WERI-Rb-1 (cell line): ENCODE data around the gene FUOM.
A peak's percentile ranks its signal among the peaks of the same experiment; 100 is the strongest.
"Not testable (repeated sequence)": the region's sequence is repeated elsewhere in the genome, so short reads cannot be mapped to it uniquely, and the experiment has no call there.

Experiments
- DNase-seq: peaks from one replicate; pipeline ENCODE4 v3.0.0-alpha.2; 2020
- H3K27ac ChIP-seq: fragments of 250-450 bp; sonication (Bioruptor Pico); 2 replicates; pipeline ENCODE4 v1.5.1; 2020; ENCODE audit warnings: mild to moderate bottlenecking, moderate library complexity
- H3K27me3 ChIP-seq: fragments of 250-450 bp; sonication (Bioruptor Pico); 2 replicates; pipeline ENCODE4 v1.5.1; 2021; ENCODE audit warnings: mild to moderate bottlenecking, low read depth, moderate library complexity; ENCODE audit not compliant: insufficient read depth, severe bottlenecking
- H3K36me3 ChIP-seq: fragments of 250-450 bp; sonication (Bioruptor Pico); 2 replicates; pipeline ENCODE4 v1.5.1; 2020; ENCODE audit warnings: mild to moderate bottlenecking, moderate library complexity
- H3K4me3 ChIP-seq: 2 replicates; pipeline ENCODE4 v1.5.1; 2011; ENCODE audit warnings: low read depth, mild to moderate bottlenecking, control low read depth, low read length
- H3K9me3 ChIP-seq: fragments of 250-450 bp; sonication (Bioruptor Pico); 2 replicates; pipeline ENCODE4 v1.5.1; 2021; ENCODE audit warnings: mild to moderate bottlenecking, moderate library complexity; ENCODE audit not compliant: severe bottlenecking
- TF ChIP-seq, protein P1 (sequence below): IDR thresholded peaks from 2 replicates; pipeline ENCODE4 v1.5.1; 2011; ENCODE audit warnings: low read depth, mild to moderate bottlenecking, control low read depth, inconsistent platforms, low read length

The FUOM gene

GRCh38 chr10:133324857-133325260 is 33.0 kb downstream of the FUOM start:
- Histone ChIP-seq H3K4me3 (peak overlapping the region; percentile 69), H3K9me3 (peaks cover 8% of the 10 kb centered on the region), H3K27ac (peak overlapping the region; percentile 36; the same call in 1 of the 2 replicates), H3K36me3 (no peaks in the 10 kb centered on the region), H3K27me3 (peaks cover 3% of the 10 kb centered on the region)
- DNase-seq, result no peak
- TF ChIP-seq, protein P1, sequence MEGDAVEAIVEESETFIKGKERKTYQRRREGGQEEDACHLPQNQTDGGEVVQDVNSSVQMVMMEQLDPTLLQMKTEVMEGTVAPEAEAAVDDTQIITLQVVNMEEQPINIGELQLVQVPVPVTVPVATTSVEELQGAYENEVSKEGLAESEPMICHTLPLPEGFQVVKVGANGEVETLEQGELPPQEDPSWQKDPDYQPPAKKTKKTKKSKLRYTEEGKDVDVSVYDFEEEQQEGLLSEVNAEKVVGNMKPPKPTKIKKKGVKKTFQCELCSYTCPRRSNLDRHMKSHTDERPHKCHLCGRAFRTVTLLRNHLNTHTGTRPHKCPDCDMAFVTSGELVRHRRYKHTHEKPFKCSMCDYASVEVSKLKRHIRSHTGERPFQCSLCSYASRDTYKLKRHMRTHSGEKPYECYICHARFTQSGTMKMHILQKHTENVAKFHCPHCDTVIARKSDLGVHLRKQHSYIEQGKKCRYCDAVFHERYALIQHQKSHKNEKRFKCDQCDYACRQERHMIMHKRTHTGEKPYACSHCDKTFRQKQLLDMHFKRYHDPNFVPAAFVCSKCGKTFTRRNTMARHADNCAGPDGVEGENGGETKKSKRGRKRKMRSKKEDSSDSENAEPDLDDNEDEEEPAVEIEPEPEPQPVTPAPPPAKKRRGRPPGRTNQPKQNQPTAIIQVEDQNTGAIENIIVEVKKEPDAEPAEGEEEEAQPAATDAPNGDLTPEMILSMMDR, result no peak

DNA sequence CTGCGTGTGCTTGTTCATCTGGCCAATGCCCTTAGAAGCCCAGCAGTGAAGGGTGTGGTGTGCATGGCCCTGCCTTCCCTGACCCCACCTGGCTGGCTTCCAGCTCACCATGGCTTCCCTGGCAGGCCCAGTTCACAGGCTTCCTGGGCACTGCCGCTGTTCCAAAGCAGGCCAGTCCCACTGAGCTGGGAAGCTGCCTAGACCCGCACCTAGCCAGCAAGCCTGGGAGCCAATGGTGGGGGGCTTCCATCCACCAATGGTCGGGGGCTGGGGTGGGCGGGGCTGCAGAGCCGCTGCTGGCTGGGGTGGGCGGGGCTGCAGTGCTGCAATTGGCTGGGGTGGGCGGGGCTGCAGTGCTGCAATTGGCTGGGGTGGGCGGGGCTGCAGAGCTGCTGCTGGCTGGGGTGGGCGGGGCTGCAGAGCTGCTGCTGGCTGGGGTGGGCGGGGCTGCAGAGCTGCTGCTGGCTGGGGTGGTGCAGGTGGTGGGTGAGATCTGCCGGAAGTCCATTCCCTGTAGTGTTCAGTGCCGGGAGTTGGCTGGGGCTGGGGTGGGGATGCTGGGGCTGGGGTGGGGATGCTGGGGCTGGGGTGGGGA is 33.5 kb downstream of the FUOM start:
- Histone ChIP-seq H3K4me3 (peak overlapping the region; percentile 40), H3K36me3 (no peaks in the 10 kb centered on the region), H3K9me3 (peaks cover 8% of the 10 kb centered on the region), H3K27ac (no peak overlapping the region; the same call in 1 of the 2 replicates), H3K27me3 (no peaks in the 10 kb centered on the region)
- DNase-seq, result peak; percentile 93
- TF ChIP-seq, protein P1, result no peak

GRCh38 chr10:133322064-133322709 is 35.6 kb downstream of the FUOM start:
- H3K27me3 ChIP-seq, H3K4me3 ChIP-seq, H3K36me3 ChIP-seq, H3K9me3 ChIP-seq, DNase-seq, H3K27ac ChIP-seq: not testable (repeated sequence)

- H3K27ac ChIP-seq, H3K36me3 ChIP-seq, DNase-seq, H3K4me3 ChIP-seq, H3K9me3 ChIP-seq, H3K27me3 ChIP-seq: not testable (repeated sequence)
Observed at GRCh38 chr10:133320852-133321422, 36.9 kb downstream of the FUOM start.

DNA sequence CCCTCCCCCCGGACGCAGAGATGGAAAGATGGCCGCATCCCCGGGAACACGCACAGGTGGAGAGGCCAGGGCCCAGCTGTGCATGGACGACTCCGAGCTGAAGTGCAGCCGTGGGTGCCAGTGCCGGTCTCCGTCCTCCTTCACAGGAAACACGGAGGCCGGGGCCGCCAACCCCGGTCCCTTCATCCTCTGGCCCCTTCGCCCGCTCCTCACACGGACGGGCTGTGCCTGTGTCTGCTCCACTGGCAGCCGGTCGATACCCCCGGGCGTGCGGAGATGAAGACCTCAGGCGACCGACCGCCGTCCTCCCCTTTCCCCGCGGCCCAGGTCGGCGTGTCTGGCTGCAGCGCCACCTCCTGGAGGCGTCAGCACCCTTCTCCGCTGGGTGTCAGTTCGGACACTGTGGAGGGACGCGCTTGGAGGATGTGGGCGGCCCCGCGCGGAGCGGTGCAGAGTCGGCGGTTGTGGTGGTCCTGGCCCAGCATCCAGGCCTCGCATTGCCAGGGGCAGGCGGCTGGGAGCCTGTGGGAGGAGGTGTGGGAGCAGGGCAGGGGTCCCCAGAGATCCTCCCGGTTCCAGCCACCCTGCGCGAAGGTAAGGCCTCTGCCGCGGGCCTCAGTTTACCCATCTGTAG is 39.2 kb downstream of the FUOM start:
- H3K9me3 ChIP-seq, result peaks cover 8% of the 10 kb centered on the region
- H3K27me3 ChIP-seq, result no peaks in the 10 kb centered on the region
- peaks cover 4% of the 10 kb centered on the region; the same call in 1 of the 2 replicates for H3K36me3 ChIP-seq
- TF ChIP-seq, protein P1, result peak; percentile 96
- peak overlapping the region; percentile 65 for H3K4me3 ChIP-seq
- peak; percentile 91 for DNase-seq
- H3K27ac ChIP-seq, result peak overlapping the region; percentile 82

DNA sequence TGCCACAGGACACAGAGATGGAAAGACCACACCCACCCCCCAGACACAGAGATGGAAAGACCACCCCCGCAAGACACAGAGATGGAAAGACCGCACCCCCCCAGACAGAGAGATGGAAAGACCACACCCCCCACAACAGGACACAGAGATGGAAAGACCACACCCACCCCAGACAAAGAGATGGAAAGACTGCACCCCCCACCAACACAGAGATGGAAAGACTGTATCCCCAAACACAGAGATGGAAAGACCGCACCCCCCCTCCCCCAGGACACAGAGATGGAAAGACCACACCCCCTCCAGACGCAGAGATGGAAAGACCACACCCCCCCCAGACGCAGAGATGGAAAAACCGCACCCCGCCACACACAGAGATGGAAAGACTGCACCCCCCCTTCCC is 41.1 kb downstream of the FUOM start:
- peaks cover 10% of the 10 kb centered on the region for H3K36me3 ChIP-seq

More for the DNA sequence above, 41.1 kb downstream of the FUOM start:
- TF ChIP-seq, protein P1, result no peak
- no peak overlapping the region for H3K27ac ChIP-seq
- peaks cover 8% of the 10 kb centered on the region for H3K9me3 ChIP-seq
- DNase-seq, result no peak
- no peaks in the 10 kb centered on the region for H3K27me3 ChIP-seq
- no peak overlapping the region for H3K4me3 ChIP-seq
